HG03108 (cell line): Measurements from ENCODE around the gene KCNQ1.

Source experiments
- ATAC-seq: cut with Tn5 transposase; IDR thresholded peaks from one replicate; pipeline ENCODE4 v1.9.1; 2021; ENCODE audit warnings: moderate library complexity; ENCODE audit not compliant: unreplicated experiment

KCNQ1 gene

DNA sequence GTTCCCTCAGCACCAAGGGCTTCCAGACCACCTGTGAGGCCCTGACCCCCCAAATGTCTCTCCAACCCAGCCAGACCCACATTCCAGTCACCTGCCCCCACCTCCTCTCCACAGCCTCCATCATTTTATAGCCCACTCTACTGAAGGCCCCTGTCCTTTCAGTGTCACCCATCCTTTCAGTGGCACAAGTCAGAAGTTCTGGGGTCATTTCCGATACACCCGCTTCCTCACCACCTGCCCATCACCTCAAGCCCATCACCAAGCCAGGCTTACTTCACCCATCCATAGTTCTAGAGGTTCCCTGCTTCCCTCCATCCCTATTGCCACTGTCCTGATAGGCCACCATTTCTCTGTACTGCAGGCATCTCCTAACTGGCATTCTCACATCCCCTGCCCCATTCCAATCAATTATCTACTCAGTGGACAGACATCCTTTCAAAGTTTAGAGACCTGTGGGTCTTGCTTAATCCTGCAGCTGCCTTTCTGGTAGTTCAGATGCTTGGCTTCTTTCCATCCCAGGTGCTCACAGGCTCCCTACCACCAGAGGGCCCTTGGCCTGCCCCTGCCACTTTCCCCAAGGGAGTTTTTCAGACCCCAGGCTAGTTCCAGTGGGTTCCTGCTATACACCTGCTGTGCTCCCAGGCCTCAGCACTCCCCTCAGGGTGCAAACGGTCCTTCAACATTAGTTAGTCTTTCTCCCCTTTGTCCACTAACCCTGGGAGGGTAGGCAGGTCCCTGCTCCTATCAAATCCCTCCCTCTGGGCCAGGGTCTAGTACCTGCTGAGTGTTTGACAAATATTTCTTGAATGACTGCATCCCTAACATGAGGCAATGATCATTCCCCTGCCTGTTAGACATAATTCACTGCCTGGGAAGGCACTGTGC is 247.4 kb downstream of the KCNQ1 start:
- ATAC-seq = no peak

GRCh38 chr11:2693271-2694261 is 248.8 kb downstream of the KCNQ1 start:
- ATAC-seq = no peak

- no peak for ATAC-seq
Measured at GRCh38 chr11:2694495-2694894, 249.7 kb downstream of the KCNQ1 start.

DNA sequence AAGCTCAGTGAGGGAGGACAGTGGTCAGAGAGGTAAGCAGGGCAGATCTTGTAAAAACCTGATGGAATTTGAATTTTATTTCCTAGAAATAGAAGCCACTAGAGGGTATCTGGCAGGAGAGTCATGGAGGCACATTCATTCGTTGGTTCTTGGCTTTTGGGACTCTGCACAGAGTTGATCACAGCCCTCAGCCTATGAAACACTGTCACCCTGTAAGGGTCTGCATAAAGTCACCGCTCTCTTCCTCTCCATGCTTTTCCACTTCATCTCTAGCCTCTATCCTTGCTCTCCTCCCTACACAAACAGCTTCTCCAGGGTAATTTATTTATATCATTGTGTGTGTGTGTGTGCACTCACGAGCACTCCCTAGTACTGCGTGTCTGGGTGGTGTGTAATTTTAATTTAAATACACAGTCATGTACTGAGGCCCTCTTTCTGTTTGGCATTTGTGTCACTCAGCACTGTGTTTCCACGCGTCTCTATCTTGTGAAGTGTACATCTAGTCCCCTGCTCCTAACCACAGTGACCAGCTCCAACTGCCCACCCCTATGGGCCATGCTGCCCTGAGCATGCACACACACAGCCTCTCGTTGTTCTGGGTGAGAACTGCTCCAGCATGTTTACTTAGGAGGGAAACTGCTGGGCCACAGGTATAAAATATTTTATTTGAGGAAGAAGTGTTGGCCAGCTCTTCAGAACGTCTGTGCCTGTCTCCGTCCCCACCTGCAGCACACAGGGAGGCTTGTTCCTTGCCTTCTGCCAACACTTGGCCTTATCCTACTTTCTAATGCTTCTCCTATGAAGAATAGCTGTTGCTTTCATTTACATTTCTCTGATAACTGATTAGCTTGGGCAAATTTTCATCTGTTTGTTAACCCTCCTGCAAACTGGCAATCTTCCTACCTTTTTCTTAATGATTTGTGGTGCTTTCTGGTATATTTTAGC is 250.5 kb downstream of the KCNQ1 start:
- no peak for ATAC-seq

GRCh38 chr11:2696455-2696854 is 251.6 kb downstream of the KCNQ1 start:
- ATAC-seq = no peak

GRCh38 chr11:2697866-2698265 is 253.1 kb downstream of the KCNQ1 start:
- no peak for ATAC-seq

- ATAC-seq = no peak
Measured at GRCh38 chr11:2698386-2699184, 253.8 kb downstream of the KCNQ1 start.

GRCh38 chr11:2699185-2699530 is 254.3 kb downstream of the KCNQ1 start:
- ATAC-seq = no peak

GRCh38 chr11:2699531-2700414 is 255.0 kb downstream of the KCNQ1 start, which contains the start of gene KCNQ1OT1:
KCNQ1OT1 (minus strand) TSS chr11:2699994.
- peak; percentile 87 for ATAC-seq

GRCh38 chr11:2700415-2701211 is 255.8 kb downstream of the KCNQ1 start:
- ATAC-seq = peak; percentile 32

- no peak for ATAC-seq
Measured at GRCh38 chr11:2701230-2701629, 256.4 kb downstream of the KCNQ1 start.

- no peak for ATAC-seq
Measured at GRCh38 chr11:2701898-2702434, 257.2 kb downstream of the KCNQ1 start.

- ATAC-seq = no peak
Measured at GRCh38 chr11:2702771-2703362, 258.1 kb downstream of the KCNQ1 start.

DNA sequence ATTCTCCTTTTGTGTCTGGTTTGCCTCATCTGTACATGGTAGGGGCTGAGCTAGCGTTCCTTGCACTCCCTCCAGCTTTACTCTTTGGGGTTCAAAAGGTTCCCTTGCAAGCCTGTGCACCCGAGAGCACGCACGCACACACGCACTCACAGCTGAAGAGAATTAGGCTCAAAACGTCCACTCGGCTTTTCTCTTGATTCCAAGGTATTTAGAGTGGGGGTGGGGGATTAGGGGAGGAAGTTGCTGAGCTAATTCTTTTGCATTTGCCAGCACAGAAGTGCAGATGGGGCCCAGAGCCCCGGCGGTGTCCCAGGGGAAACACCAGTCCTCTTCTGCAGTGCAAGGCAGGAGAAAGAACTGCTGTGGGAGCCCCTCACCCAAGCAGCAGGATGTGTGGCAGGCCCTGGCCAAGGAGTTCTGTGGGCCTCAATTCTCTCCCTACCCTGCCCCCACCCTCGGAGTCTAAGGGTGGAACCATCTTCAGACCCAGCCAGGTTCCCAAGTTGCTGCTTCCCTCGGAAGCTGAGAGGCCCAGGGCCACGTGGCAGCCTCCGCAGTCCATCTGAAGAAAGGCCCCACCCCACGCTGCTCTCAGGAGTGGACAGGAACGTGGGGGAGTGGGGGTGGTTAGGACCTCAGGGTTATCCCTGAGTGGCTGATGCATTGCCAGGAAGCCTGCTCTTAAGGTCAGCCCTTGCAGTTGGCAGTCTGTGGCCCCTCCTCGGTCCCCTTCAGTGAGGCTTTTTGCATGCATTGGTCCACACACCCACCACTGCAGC is 258.7 kb downstream of the KCNQ1 start:
- no peak for ATAC-seq

GRCh38 chr11:2704356-2704755 is 259.5 kb downstream of the KCNQ1 start:
- no peak for ATAC-seq

GRCh38 chr11:2704896-2705606 is 260.2 kb downstream of the KCNQ1 start:
- ATAC-seq = no peak
